COLO668 (cell line): ENCODE data around the gene CYP26B1.
"Not testable (repeated sequence)": the region's sequence is repeated elsewhere in the genome, so short reads cannot be mapped to it uniquely, and the experiment has no call there.

Experiments
- DNase-seq: peaks from one replicate; lab custom pipeline; 2025; ENCODE audit not compliant: unreplicated experiment; lab: John Stamatoyannopoulos, UW

Gene CYP26B1

GRCh38 chr2:72086871-72087633 lies 60.6 kb downstream of the CYP26B1 start:
- not testable (repeated sequence) for DNase-seq

- DNase-seq: no peak
These were observed 62.1 kb downstream of the CYP26B1 start for GRCh38 chr2:72085513-72085912.

- DNase-seq: no peak
These were observed 62.6 kb downstream of the CYP26B1 start for GRCh38 chr2:72085036-72085435.

GRCh38 chr2:72084584-72084976 lies 63.1 kb downstream of the CYP26B1 start:
- DNase-seq: no peak

- DNase-seq: no peak
These were observed 63.7 kb downstream of the CYP26B1 start for GRCh38 chr2:72083751-72084583.

- DNase-seq: no peak
These were observed 64.8 kb downstream of the CYP26B1 start for GRCh38 chr2:72082887-72083286.

GRCh38 chr2:72082021-72082601 lies 65.6 kb downstream of the CYP26B1 start:
- DNase-seq: no peak

- no peak for DNase-seq
These were observed 66.2 kb downstream of the CYP26B1 start for GRCh38 chr2:72081451-72081850.

- no peak for DNase-seq
These were observed 67.1 kb downstream of the CYP26B1 start for GRCh38 chr2:72080286-72081145.
